Measurements from ENCODE around the gene CAPN9.

CAPN9 gene

DNA sequence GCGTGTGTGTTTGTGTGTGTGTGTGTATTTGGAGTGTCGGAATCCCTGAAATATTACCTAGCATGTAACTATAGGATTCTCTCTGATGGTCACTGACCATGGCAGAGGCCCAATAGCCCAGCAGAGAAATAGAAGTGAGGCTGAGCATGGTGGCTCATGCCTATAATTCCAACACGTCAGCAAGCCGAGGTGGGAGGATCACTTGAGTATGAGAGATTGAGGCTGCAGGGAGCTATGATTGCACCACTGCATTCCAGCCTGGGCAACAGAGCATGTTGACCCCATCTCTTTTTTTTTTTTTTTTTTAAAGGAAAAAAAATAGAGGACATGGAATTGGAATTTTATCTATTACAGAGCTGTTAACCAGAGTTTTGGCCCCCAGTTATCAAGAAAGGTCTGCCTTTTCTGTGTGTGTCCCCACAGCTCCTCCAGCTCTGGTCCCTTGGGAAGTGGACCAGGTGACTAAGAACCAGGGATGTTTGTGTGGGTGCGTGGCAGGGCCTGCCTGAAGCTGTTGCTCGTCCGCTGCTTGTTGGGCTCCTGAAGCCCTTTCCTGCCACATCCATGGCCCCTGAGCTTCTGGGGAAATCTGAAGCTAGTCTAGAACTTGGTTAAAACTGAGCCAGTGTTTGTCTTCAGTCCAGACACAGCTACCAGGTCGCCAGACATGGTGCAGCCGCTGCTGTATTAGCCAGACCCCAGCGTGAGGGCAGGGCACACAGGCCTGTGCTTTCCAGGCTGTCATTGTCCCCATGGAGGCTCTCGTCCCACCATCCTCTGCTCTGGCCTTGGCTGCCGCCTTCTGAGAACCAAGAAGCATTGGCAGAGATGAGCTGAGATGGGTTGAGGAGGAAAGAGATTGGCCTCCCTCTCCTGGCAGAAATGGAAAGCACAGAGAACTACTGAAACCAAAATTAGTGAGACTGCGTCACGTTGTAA is 25.5 kb downstream of the CAPN9 start:
- DNase-seq = no peak

DNA sequence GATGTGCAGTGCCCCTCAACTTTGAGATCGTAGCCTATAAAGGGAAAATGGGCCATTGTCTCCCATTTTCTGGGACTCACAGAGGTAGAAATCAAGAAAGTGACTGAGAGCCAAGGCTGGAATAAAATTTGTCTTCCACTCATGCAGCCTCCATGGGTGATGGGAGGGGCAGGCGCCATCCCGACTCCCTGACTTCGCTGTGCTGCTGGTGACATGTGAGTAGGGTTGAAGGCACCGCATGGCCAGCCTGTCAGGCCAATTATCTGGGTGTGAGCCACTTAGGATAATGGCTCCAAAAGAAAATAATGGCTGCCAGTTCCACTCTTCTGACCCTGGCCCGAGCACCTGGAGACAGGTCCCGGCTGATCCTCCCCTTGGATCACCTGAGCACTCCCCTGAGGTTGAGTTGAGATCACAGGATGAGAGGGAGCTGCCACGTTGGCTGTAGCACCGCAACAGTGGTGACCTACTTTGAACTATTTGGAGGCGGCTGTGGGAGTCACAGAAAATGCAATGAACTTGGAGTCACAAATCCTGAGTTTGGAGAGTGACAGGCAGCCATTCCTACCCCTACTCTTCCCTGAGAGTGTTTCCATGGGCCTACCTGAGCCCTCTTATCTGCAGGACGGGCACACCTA is 26.3 kb downstream of the CAPN9 start:
- DNase-seq = no peak

DNA sequence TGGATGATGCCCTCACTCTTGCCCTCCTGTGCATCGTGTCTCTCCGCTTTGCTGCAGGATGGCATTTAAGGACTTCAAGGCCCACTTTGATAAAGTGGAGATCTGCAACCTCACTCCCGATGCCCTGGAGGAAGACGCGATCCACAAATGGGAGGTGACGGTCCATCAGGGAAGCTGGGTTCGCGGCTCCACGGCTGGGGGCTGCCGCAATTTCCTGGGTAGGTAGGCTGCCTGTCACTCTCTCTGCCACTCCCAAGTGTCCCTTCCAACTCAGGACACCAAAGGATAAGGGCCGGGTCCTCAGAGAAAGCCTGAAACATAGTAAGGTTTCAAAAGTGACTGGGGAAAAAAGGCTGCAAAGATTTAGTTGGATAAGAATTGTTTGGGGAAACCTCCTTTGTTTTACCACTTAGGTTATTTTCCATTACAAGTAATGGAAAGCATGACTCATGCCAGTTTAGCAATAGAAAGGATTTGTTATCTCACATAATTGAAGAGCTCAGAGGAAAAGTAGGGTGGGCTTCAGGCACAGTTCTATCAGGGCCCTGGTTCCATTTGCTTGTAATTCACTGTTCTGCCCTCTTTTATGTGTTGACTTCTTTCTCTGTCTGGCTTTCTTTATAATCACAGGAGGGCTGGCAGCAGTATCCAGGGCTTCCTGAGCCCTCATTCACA is 31.9 kb downstream of the CAPN9 start:
- no peak for DNase-seq

DNA sequence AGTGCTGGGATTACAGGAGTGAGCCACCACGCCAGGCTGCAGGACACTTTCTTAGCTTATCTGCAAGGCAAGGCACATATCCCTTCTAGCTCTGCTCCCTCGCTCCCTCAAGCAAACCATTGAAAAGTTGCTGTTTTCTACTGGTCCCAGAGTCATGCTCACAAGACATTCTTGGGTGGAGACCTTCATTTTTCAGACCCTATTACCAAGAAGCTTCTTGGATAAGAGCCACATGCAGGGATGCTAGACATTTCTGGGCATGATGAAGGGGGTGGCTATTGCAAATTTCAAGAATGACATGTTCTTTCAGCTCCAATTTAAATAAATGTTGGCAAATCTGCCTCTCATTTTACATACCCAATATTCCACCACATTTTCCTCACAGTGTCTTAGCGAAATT is 33.9 kb downstream of the CAPN9 start:
- DNase-seq = no peak

DNA sequence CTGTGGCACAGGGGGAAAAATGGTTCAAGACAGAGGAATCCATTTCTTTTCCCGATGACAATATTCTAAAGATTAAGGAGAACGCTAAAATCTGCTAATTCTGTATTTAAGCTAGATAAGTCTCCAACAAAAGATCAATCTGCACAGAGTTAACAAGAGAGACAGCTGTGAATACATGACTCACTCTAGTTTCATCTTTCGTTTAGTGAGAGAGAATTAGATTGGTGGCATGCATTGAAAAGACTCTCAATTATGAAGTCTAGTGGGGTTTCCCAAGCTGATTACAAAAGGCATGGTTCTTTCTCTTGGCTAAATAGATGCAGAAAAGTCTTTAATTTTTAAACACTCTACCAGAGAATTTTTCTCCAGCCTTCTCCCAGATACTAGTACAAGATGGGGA is 34.4 kb downstream of the CAPN9 start:
- no peak for DNase-seq

DNA sequence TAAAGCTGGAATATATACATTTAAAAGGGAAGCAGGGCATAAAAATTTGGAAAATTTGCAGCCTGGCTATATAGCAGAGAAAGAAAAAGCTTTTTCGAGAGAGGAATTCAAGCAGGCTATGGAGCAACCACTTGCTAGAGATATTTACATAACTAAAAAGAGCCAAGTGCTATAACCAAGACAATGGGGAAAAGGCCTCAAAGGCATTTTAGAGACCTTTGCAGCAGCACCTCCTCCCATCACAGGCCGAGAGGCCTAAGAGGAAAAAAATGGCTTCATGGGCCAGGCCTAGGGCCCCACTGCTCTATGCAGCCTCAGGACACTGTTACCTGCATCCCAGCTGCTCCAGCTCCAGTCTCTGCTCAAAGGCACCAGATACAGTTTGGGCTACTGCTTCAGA is 37.0 kb downstream of the CAPN9 start:
- DNase-seq = no peak

DNA sequence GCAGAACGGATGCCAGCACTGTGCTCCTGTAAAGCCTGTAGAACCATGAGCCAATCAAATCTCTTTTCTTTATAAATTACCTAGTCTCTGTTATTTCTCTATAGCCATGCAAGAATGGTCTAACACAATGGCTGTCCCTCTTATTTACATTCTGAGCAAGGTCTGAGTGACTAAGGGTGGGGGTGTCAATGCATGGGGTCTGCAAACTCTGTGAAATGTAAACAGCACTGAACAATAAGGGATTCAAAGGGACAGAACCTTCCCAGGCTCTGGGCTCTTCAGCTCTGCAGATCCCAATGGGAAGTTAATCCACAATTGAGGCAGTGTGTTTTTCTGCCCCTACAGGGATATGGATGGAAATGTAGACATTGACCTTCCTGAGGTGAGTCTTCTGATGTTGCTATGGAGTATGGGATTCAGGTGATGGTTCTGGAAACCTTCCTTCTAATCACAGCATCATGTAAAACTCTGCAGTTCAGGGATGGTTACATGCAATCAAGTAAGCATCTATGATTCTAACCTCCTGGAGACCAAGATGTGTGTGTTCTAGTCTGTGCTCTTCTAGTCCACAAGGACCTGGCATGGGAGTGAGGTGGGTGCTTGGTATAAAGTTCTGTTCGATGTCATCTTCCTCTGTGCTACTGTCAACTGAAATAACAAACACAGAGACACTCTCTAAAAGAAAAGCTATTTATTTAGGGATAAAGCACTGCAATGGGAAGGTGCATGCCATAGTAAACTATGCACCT is 38.6 kb downstream of the CAPN9 start:
- no peak for DNase-seq

DNA sequence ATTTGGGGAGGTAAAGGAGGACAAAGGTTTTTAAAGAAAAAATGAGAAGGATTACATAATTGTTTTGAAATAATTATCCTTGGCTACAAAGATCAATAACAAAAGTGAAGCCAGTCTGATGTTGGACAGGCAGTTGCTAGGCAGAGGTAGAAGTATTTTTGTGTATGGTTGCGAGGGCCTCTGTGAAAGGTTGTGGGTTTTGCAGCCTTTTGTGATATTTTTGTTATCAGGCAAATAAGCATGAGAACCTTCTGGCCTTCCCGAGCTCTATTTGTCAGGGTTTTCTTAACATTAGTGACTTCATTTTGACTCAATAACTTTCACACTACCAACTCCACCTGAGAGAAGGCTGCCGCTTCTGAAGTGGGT is 39.2 kb downstream of the CAPN9 start:
- DNase-seq = no peak

DNA sequence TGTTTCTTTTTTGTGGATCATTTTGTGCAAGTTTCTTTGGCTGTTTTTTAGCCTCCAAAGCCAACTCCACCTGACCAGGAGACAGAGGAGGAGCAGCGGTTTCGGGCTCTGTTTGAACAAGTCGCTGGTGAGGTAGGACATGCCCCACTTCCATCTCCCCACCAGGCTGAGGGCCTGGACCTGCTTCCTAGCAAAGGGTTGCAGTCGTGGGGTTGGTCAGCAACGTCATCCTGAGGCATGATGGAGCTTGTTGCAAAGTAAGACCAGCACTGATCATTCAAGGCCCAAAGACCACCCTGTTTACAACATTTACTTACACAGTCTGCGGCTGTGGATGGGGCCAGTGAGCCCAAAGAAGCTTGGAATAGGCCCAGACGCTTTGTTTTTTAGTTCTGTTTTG is 40.3 kb downstream of the CAPN9 start:
- no peak for DNase-seq

DNA sequence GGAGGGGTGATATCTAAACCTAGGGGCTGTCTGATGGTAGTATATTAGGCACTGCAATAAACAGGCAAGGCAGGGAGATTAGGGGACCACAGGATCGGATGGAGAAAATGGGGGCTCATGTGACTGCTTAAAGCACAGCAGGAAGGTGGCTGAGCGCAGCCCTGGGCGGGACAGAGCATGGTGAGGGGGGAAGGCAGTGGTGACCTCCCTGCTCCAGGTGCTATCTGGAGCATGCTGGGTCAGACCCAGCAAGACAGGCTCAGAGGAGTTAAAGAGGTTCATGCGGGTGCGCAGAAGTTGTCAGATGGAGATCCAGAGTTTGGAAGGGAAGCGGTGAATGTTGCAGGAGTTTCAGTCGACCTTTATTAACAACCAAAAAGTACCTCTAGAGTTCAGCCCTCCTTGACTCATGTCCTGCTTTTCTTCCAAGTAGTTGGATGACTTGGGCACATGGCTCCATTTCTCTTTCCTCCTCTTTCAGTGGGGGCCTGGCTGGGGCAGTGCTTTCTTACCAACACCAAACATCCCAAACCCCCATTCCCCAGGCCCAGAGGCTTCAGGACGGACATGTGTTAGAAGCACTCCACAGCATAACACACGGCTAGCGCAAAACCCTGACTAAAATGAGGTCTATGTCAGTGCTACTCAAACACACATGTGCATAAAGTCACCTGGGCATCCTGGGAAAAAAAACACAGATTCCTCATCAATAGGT is 41.5 kb downstream of the CAPN9 start:
- DNase-seq = no peak

DNA sequence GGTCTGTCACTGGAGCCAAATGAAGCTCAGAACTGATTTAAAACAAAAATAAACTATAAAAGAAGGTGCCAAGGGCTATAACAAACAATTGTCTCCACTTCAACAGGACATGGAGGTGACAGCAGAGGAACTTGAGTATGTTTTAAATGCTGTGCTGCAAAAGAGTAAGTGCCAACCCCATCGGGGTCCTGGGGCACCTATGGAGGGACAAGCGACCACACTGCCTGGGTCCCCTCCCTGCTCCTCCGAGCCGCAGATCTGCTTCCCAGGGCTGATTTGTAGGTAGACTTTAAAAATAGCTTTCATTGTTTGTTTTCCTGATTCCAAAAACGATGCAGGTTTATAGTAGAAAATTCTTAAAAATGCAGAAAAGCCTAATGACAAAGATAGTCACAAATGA is 42.8 kb downstream of the CAPN9 start:
- DNase-seq = no peak

DNA sequence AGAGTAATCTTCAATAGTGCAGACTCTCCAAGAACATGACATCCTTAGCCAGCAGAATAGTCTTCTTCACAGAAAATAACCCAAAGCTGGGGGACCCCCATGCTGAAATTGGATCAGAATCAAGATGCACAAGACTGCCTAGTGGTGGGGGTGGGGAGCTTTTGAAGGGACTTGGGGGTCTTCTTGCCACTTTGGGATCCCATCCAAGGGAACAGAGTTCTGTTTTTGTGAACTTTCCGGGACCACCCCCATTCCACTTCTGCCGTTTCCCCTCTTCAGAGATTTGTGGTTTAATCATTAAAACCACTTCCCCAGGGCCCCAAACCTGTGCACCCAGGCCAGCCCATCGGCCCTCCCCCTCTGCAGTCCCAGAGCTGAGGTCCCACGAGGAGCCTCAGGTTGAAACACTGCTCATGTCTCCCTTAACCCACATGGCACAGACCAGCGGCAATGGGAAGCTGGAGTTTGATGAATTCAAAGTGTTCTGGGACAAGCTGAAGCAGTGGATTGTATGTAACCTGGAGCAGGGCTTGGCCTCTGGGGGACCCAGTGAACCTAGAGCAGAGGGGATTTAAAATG is 44.9 kb downstream of the CAPN9 start:
- no peak for DNase-seq

DNA sequence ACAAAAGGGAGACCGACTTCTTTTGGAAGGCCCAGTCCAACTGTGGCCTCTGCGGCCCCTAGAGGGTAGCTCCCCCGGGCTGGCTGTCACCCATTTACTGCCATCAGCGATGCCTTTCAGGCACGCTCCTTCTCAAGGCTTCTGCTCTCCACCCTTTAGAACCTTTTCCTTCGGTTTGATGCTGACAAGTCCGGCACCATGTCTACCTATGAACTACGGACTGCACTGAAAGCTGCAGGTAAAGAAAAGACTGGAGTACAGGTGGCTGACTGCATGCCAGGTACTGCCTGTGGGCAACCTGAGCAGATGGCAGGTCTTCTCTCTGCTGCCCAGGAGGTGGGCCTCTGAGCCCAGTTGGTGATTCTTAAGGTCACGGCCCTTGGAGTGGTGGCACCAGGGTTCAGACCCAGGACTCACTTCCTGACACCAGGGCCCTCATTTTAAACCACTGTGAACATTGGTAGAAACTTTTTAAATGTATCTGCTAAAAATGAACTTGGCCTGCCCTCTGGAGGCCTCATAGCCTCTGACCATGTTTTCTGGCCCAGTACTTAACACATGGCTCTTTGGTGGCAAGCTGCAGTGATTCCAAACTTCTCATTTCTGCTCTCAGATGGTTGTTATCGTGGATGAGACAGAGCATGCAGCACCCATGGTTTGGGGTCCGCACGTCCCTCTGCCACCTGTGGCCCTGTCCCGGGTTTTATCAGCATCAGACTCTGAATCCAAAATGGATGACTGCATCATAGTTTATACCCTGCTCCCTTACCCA is 45.7 kb downstream of the CAPN9 start:
- no peak for DNase-seq

DNA sequence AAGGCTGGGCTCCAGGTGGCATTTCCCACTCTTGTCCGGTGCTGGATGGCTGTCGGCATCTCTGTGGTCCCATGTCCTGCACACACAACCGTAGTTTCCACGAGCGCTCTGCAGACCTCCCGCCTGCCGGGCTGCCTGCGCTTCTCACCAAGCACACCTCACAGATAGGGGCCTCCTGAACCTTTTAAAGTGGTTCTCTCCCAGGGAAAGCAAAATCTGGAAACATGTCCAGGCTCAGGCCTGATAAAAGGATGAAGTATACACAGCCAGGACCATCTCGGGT is 46.2 kb downstream of the CAPN9 start:
- no peak for DNase-seq

DNA sequence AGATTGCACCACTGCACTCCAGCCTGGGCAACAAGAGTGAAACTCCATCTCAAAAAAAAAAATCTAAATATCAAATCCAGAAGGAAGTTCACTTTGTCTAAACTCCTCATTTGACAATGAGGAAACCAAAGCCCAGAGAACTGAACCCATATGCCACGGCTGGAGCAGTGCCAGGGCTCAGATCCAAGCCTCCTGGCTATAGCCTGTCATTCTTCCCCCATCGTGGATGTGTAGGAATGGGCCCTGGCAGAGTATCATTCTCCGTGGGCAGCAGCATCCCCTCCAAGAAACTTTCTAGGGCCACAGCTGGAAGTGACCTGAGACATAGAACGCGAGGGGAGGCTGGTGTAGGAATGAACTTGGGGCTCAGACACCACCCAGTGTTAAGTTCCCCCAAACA is 47.2 kb downstream of the CAPN9 start:
- no peak for DNase-seq

DNA sequence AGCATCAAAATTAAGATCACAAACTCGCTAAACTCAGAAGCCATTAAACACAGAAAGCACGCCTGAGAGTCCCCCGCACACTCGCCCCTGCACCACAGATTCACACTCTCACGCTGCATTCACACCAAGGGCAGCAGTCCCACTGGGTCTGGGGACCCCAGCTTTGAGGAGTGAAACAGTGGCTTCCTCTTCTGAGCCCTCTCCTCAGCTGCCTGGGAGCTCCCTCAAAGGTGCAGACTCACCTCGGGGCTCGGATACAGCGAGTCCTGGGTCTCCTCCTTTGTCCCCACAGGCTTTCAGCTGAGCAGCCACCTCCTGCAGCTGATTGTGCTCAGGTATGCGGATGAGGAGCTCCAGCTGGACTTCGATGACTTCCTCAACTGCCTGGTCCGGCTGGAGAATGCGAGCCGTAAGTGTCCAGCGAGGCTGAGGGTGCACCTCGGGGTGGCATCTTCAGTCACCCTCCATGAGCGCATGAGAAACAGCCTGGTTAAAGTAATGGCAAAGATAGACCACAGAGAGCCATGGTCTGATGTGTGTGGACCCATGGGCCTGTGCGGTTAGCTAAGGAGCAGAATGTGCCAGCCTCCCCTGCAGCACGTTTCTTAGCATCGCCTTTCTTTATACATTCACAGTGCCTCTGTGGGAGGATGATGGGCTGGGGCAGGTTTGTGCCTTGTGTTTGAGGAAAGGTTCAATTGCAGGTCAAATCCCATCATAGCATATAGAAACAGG is 47.9 kb downstream of the CAPN9 start:
- DNase-seq = no peak

DNA sequence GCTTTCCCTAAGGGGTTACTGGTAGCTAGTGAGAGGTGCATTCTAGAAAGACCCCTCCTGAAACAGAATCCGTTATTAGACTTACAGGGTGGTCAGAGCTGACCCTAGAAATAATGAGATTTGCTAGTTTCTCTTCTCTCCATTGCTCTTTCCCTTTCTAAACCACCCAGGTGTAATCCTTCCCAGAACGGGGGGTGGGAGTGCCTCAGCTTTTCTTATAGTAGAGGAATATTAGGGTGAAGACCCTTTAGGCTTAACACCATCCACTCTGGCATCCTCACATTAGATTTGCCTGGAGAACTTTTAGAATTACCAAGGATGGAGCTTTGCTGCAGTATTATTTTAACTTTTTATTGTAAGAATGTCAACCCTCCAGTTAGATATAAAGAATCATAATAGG is 49.4 kb downstream of the CAPN9 start:
- no peak for DNase-seq

DNA sequence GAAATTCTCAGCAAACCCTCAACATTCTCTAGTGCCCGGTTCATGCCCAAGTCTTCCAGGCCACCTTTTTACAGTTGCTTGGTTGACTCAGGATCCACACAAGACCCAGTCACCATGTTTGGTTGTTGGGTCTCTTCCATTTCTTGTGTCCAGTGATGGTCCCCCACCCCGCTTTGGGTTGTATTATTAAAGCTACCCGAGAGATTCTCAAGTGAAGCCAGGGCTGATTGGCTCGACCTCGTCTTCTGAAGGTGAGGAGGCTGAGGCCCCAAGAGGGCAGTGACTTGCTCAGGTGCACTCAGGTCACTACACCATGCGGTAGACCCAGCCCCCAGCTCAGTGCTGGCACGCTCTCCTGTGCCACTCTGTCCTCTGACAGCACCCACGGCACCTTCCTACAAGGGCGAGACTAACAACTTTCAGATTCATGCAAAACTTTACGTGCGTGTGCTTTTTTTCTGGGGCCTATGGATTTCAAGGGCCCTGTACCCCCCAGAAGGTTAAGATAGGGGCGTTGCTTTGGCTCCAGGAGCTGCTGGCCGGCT is 50.3 kb downstream of the CAPN9 start:
- DNase-seq = no peak

DNA sequence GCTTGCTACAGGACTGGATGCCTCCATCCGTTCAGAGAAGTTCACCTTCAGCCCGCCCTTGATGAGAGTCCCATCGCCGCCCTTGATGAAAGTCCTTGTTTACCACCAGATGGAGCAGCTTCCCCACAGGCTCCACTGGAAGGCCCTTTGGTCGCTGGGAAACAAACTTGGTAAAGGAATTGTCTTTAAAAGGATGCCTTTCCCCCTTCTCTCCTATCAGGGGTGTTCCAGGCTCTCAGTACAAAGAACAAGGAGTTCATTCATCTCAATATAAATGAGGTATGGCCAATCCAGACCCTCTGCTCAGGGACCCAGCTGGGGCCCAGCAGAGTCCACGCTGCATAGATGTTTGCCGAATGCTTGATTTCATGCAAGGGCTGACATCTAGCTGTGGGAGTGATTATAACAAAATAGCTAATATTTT is 50.8 kb downstream of the CAPN9 start:
- DNase-seq = no peak

DNA sequence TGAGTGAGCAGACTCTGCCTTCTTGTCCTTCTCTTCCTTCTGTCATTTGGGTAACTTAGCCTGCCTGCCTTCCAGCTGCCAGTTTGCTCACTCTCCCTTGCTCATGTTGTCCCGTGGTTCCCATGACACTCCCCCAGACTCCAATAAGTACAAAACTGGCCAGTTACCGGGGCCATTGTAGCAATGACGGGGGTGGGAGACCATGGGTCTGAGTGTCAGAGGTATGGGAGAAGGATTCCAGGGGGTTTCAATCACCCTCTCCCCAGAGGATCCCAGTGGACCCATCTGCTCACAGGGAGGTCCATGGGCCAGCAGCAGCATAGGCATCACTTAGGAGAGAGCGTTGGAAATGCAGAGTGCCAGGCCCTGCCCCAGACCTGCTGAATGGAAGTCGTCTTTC is 51.3 kb downstream of the CAPN9 start:
- no peak for DNase-seq
